ENCODE results near the gene CISTR.

GRCh38 chr12:53747095-53747494, 4.7 kb downstream of the CISTR start:
- TF ChIP-seq POLR2A (IDR thresholded peaks at IDR 0.05) (no peak), POLR2AphosphoS5 (IDR thresholded peaks at IDR 0.05) (no peak)
- TF ChIP-seq, protein P1, sequence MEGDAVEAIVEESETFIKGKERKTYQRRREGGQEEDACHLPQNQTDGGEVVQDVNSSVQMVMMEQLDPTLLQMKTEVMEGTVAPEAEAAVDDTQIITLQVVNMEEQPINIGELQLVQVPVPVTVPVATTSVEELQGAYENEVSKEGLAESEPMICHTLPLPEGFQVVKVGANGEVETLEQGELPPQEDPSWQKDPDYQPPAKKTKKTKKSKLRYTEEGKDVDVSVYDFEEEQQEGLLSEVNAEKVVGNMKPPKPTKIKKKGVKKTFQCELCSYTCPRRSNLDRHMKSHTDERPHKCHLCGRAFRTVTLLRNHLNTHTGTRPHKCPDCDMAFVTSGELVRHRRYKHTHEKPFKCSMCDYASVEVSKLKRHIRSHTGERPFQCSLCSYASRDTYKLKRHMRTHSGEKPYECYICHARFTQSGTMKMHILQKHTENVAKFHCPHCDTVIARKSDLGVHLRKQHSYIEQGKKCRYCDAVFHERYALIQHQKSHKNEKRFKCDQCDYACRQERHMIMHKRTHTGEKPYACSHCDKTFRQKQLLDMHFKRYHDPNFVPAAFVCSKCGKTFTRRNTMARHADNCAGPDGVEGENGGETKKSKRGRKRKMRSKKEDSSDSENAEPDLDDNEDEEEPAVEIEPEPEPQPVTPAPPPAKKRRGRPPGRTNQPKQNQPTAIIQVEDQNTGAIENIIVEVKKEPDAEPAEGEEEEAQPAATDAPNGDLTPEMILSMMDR (IDR thresholded peaks at IDR 0.05) = no peak
